ENCODE results near the gene TCF12.

Gene TCF12

DNA sequence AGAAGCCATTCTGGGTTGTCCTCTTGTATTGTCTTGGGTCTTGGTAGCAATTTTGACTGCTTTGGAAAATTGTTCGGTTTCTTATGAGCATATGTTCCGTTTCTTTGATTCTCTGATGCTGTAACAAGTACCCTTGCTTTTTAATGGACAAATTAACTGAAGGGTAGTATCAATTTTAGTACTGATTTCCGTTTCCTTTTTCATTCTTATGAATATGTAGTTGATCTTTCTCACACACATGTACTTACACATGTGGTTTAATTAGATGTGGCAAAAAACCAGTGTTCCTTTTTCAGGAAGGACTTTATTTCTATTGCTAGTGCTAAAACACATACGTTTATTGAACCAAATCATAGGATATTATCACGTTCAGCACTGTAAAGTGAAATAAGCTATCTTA lies 119.1 kb downstream of the TCF12 start:
- peaks cover 0 to 18% (median 3%) of the 10 kb centered on the region in 4 donors for H3K4me1 ChIP-seq
- intact Hi-C loops (cut with DNase I; ENCODE audit: low total_unique reads) = no loop called here
- TF ChIP-seq CTCF (IDR thresholded peaks at IDR 0.05) = no peak

GRCh38 chr15:57038040-57038439 lies 119.6 kb downstream of the TCF12 start:
- Histone ChIP-seq H3K27ac (no peak overlapping the region), H3K9me3 (no peaks in the 10 kb centered on the region), H3K4me1 (peaks cover 0 to 14% (median 3%) of the 10 kb centered on the region in 4 donors), H3K36me3 (no peaks in the 10 kb centered on the region), H3K27me3 (no peaks in the 10 kb centered on the region), H3K4me3 (no peak overlapping the region)
- intact Hi-C loops (cut with DNase I; ENCODE audit: low total_unique reads) = no loop called here
- no peak for TF ChIP-seq CTCF (IDR thresholded peaks at IDR 0.05)
- DNase-seq = no peak

More for the DNA sequence above, 119.1 kb downstream of the TCF12 start:
- H3K4me3 ChIP-seq = no peak overlapping the region
- DNase-seq = no peak
- no peaks in the 10 kb centered on the region for H3K36me3 ChIP-seq
- no peak overlapping the region for H3K27ac ChIP-seq
- no peaks in the 10 kb centered on the region for H3K27me3 ChIP-seq
- H3K9me3 ChIP-seq = no peaks in the 10 kb centered on the region

DNA sequence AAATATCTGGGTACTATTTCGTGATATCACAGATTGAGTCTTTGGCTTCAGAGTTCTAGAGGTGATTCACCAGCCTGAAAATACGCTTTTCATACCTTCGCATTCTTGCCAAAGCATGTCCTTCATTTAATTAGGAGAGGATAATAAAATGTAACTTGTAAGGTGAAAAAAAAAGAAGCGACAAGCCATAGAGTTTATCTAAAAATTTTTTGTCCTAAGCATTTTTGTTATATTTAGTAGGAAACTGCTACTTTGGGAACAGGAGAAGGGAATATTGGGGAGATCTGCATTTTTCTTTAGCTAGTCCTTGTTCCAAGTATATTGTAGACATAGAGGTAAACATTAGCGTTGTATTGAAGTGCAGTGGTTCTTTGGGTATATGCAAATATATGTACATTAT lies 120.1 kb downstream of the TCF12 start:
- intact Hi-C loops (cut with DNase I; ENCODE audit: low total_unique reads) = no loop called here
- no peak overlapping the region for H3K4me3 ChIP-seq
- no peaks in the 10 kb centered on the region for H3K27me3 ChIP-seq
- DNase-seq = no peak
- H3K9me3 ChIP-seq = no peaks in the 10 kb centered on the region
- H3K4me1 ChIP-seq = peaks cover 0 to 10% (median 3%) of the 10 kb centered on the region in 4 donors
- TF ChIP-seq CTCF (IDR thresholded peaks at IDR 0.05) = no peak
- no peaks in the 10 kb centered on the region for H3K36me3 ChIP-seq
- no peak overlapping the region for H3K27ac ChIP-seq

GRCh38 chr15:57041416-57041815 lies 123.0 kb downstream of the TCF12 start:
- Histone ChIP-seq H3K27me3 (no peaks in the 10 kb centered on the region), H3K9me3 (no peaks in the 10 kb centered on the region), H3K27ac (no peak overlapping the region), H3K4me1 (peaks cover 0 to 3% (median under 1%) of the 10 kb centered on the region in 4 donors), H3K36me3 (no peaks in the 10 kb centered on the region), H3K4me3 (no peak overlapping the region)
- DNase-seq = no peak
- intact Hi-C loops (cut with DNase I; ENCODE audit: low total_unique reads) = no loop called here
- no peak for TF ChIP-seq CTCF (IDR thresholded peaks at IDR 0.05)

- no peaks in the 10 kb centered on the region for H3K36me3 ChIP-seq
- TF ChIP-seq CTCF (IDR thresholded peaks at IDR 0.05) = no peak
- no peak overlapping the region for H3K27ac ChIP-seq
- H3K9me3 ChIP-seq = no peaks in the 10 kb centered on the region
- intact Hi-C loops (cut with DNase I; ENCODE audit: low total_unique reads) = no loop called here
- H3K27me3 ChIP-seq = no peaks in the 10 kb centered on the region
- peaks cover 0 to 9% (median 0%) of the 10 kb centered on the region in 4 donors for H3K4me1 ChIP-seq
- H3K4me3 ChIP-seq = no peak overlapping the region
- no peak for DNase-seq
Measured at GRCh38 chr15:57044072-57044702, 125.7 kb downstream of the TCF12 start.

- no peaks in the 10 kb centered on the region for H3K36me3 ChIP-seq
- H3K27ac ChIP-seq = no peak overlapping the region
- H3K9me3 ChIP-seq = no peaks in the 10 kb centered on the region
- no peaks in the 10 kb centered on the region for H3K27me3 ChIP-seq
- H3K4me3 ChIP-seq = no peak overlapping the region
- peaks cover 0 to 6% (median 0%) of the 10 kb centered on the region in 4 donors for H3K4me1 ChIP-seq
- no peak for DNase-seq
- TF ChIP-seq CTCF (IDR thresholded peaks at IDR 0.05) = no peak
- intact Hi-C loops (cut with DNase I; ENCODE audit: low total_unique reads) = no loop called here
Measured at GRCh38 chr15:57044970-57045369, 126.5 kb downstream of the TCF12 start.
